OCI-LY3 (cell line): Measurements from ENCODE around the gene CLPTM1.

Experiments
- CTCF ChIP-seq: fragments of 200-600, 300-600 bp; sonication (generic); IDR thresholded peaks from 2 replicates; pipeline ENCODE4 v1.5.1; 2014; ENCODE audit warnings: antibody characterized with exemption, low read length, low read depth
- EZH2phosphoT487 ChIP-seq: fragments of 200-600 bp; shearing (Covaris generic); IDR thresholded peaks from 2 replicates; pipeline ENCODE4 v1.6.1; 2018; ENCODE audit warnings: antibody characterized with exemption, mixed run types, low read depth

DNA sequence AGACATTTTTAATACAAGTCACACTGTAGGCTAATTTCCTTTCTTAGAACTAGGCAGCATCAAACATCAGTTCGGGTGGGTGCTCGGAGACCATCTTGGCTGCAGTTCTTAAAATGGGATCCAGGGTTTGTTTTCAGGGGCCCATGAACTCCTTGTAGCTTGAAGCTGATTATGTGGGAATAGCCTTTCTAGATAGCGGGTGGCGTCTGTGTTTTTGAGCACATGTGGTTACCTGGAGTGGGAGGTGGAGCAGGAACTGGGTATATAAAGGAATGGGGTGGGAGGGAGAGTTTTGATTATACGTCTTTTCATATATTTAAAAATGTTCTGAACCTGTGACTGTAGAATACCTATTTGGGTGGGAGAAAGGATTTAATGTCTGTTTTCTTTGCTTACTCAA lies 12.9 kb downstream of the CLPTM1 start:
- TF ChIP-seq CTCF (no peak), EZH2phosphoT487 (no peak)
